Stimulated activated CD4-positive, alpha-beta T cell treated with anti-CD3 and anti-CD28 coated beads, Interleukin-1b, Interleukin-23, amount 100 ng/mL, for 4 hours (primary cell): ENCODE results near the gene MCEMP1.

Experiments
- DNase-seq, 2 donors: peaks; one replicate each; pipeline ENCODE4 v3.0.0-alpha.2; 2020; ENCODE audit warnings: low read depth in 2 of 2

Gene MCEMP1

GRCh38 chr19:7670790-7671189 lies 6.1 kb upstream of the MCEMP1 start:
- DNase-seq, result no peak

GRCh38 chr19:7672522-7672921 lies 4.4 kb upstream of the MCEMP1 start:
- DNase-seq, result no peak

GRCh38 chr19:7674010-7675005 lies 2.6 kb upstream of the MCEMP1 start:
- DNase-seq, result no peak

- DNase-seq, result no peak
These were observed 514 bp upstream of the MCEMP1 start for GRCh38 chr19:7676376-7676775.

GRCh38 chr19:7677669-7678311 lies 900 bp downstream of the MCEMP1 start:
- DNase-seq, result no peak

GRCh38 chr19:7678971-7679751 lies 2.3 kb downstream of the MCEMP1 start:
- DNase-seq, result peak; percentile 46 to 48

DNA sequence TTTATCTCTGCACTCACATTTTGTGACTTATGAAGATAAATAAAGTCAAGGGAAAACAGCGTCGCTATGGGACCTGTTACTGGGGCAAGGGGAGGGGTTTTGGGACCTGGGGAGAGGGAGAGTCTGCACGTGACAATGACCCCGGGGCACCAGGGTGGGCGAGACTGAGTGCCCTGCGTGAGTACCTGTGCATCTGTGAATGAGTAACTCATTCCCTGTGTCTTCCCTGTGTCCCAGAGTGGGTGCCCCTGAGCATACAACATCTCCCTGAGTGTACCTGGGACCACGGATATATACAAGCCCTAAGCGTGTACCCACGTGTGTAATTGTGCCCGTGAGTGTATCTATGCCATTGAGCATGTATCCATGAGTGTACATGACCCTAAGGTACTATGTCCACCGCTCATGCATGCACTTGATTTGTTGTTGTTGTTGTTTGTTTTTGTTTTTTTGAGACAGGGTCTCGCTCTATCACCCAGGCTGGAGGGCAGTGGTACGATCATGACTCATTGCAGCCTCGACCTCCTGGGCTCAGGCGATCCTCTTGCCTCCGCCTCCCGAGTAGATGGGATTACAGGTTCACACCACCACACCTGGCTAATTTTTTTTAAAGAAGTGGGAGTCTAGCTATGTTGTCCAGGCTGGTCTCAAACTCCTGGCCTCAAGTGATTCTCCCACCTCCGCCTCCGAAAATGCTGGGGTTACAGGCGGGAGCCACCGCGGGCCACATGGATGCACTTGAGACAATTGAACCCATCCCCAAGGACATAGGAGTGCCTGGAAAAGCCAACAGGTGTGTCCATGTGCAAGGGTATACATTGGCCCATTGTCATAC lies 3.1 kb downstream of the MCEMP1 start:
- no peak for DNase-seq

GRCh38 chr19:7680606-7681339 lies 3.9 kb downstream of the MCEMP1 start, which contains the start of gene TRAPPC5:
Gene TRAPPC5 (plus strand): TSS chr19:7680833. CDS start chr19:7682254, 1,421 bp downstream.
- DNase-seq, result peak; percentile 81 to 88

- peak; percentile 68 to 82 for DNase-seq
These were observed 4.7 kb downstream of the MCEMP1 start for GRCh38 chr19:7681340-7682174.

- DNase-seq, result no peak
These were observed 5.4 kb downstream of the MCEMP1 start for GRCh38 chr19:7682175-7682855.

DNA sequence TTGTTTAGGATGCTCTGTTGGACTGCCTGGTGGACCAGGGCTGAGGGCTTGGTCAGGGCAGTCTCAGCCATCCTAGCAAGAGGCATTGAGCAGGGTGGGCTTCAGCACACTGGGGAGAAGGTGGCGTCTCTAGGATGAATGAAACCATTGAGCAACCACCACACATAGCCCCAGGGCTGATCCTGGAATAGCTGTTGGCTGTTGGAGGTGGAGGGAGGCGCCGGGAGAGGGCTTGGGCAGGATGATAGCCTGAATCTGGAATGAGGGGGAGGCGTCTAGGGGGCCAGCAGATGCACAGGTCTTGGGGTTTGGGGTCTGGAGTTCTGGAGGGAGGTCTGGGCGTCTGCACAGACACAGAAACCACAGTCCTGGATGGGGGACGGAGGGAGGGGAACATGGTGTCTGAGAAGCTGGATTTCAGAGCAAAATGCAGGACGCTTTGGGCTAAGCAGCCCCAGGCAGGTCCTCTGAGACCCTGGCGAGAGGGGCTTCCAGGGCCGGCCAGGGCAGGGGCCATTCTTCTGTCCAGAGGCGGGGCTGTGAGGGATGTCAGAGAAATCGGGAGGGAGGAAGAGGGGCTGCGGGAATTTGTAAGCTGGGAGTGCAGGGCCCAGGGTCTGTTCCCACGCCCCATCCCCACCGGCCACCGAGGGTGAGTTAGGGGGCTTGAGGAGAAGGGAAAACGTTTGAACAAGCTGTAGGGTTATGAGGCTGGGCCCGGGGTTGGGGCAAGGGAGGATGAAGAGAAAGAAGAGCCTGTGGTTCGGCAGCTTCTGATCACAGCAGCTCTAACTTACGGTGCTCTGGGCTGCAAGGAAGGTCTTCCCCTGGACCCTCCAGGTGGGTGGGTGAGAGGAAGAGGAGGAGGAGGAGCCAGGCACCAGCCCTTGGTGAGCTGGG lies 8.9 kb downstream of the MCEMP1 start:
- no peak for DNase-seq

GRCh38 chr19:7687177-7687576 lies 10.3 kb downstream of the MCEMP1 start:
- DNase-seq, result no peak

- DNase-seq, result no peak
These were observed 12.3 kb downstream of the MCEMP1 start for GRCh38 chr19:7689165-7689564.

- no peak for DNase-seq
These were observed 13.9 kb downstream of the MCEMP1 start for GRCh38 chr19:7690779-7691258.

DNA sequence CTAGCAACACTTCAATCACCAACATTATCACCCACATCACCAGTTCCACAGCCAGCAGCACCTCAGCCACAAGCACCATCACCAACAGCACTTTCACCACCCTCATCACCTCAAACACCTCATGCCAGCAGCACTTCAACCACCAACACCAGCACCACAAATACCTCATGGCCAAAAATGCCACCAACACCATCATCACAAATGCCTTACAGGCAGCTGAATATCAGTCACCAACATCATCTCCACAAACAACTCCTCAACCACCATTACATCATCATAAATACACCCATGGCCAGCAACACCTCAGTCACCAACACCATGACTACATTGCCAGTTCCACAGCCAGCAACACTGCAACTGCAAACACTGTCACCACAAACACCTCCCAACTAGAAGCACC lies 14.6 kb downstream of the MCEMP1 start:
- no peak for DNase-seq

DNA sequence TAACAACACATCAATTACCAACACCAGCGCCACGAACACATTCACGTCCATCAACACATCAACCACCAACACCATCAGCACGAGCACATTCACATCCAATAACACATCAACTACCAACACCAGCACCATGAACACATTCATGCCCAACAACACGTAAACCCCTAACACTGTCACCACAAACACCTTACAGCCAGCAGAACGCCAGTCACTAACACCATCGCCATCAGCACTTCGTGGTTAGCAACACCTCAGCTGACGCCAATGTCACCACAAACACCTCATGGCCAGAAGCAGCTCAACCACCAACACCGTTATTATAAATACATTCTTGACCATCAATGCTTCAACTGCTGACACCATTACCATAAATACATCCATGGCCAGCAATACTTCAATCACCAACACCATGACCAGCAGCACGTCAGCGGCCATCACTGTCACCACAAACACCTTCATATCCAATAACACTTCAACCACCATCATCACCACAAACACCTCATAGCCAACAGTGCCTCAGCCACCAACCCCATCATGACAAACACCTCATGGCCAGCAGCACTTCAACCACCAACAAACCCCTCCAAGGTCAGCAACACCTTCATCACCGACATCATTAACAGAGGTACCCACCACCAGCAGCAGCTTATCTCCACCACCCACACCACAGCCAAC lies 15.7 kb downstream of the MCEMP1 start:
- no peak for DNase-seq

GRCh38 chr19:7694499-7694898 lies 17.6 kb downstream of the MCEMP1 start:
- DNase-seq, result no peak
